HCT116 (cell line): ENCODE results near the gene TH. TPM values are rescaled to one million over a fixed set of nuclear protein-coding genes. Genes with fewer than 3 reads are reported as not detected.

Source experiments
- ATAC-seq: fragments of 200-7000 bp; cut with Tn5 transposase; 2 replicates; pipeline ENCODE4 v1.9.1; 2020; ENCODE audit warnings: mild to moderate bottlenecking, moderate library complexity
- BruUV-seq: library from RNA; stranded (reverse); fragments of 400-500 nt; replicated peaks from 2 replicates; lab custom pipeline; 2021; lab: Mats Ljungman, UMichigan
- CTCF ChIA-PET: fragments of 300-600 bp; sonication (Branson Sonifier 250); formaldehyde crosslinking; loops from one replicate; lab custom pipeline; 2021; ENCODE audit warnings: antibody characterized with exemption; lab: Charles Lee
- POLR2A ChIA-PET: fragments of 300-600, 350-600 bp; sonication (Branson Sonifier 250); formaldehyde crosslinking; loops from one replicate; lab custom pipeline; 2021; ENCODE audit warnings: antibody characterized with exemption; lab: Charles Lee
- RAD21 ChIA-PET, 2 experiments: fragments of 300-600 bp; sonication (Branson Sonifier 250); formaldehyde crosslinking; loops; one replicate each; lab custom pipeline; 2023; ENCODE audit warnings: low total read pairs in 2 of 2; ENCODE audit not compliant: uncharacterized antibody in 2 of 2, unreplicated experiment in 2 of 2, low non-redundant PET in 1 of 2; lab: Charles Lee
- DNase-seq: peaks from one replicate; pipeline ENCODE4 v3.0.0-alpha.2; 2010; ENCODE audit warnings: low read depth, low spot score
- H2AFZ ChIP-seq: fragments of 200-600 bp; shearing (Covaris generic), sonication (generic); 2 replicates; pipeline ENCODE4 v1.6.1; 2017; ENCODE audit warnings: low read depth, mixed run types, mixed read lengths, antibody characterized with exemption, low read length; ENCODE audit not compliant: poor library complexity, severe bottlenecking
- H3K27ac ChIP-seq: 2 replicates; pipeline ENCODE4 v1.5.1; 2012; ENCODE audit warnings: low read depth, low read length
- H3K27me3 ChIP-seq: fragments of 200-600 bp; sonication (generic); 2 replicates; pipeline ENCODE4 v1.6.1; 2016; ENCODE audit warnings: mixed run types, low read length, mixed read lengths; ENCODE audit not compliant: insufficient read depth
- H3K36me3 ChIP-seq, 2 experiments: fragments of 200-500 bp in 1 of 2; fragments of 200-600 bp in 1 of 2; sonication (Bioruptor generic) in 1 of 2; sonication (generic) in 1 of 2; 2 replicates each; pipeline versions ENCODE4 v1.5.1 to v1.6.1; 2014 to 2016; ENCODE audit warnings: low read length in 2 of 2, inconsistent platforms in 1 of 2, mixed read lengths in 1 of 2, mixed run types in 1 of 2; ENCODE audit not compliant: insufficient read depth in 2 of 2, control insufficient read depth in 1 of 2
- H3K4me1 ChIP-seq, 2 experiments: fragments of 200-600 bp in 1 of 2; sonication (generic) in 1 of 2; 2 replicates each; pipeline versions ENCODE4 v1.5.1 to v1.6.1; 2012 to 2017; ENCODE audit warnings: low read length in 2 of 2, inconsistent platforms in 1 of 2, mild to moderate bottlenecking in 1 of 2, mixed read lengths in 1 of 2, mixed run types in 1 of 2, moderate library complexity in 1 of 2; ENCODE audit not compliant: insufficient read depth in 2 of 2, control insufficient read depth in 1 of 2
- H3K4me2 ChIP-seq: fragments of 200-600 bp; sonication (generic); 2 replicates; pipeline ENCODE4 v1.6.1; 2017; ENCODE audit warnings: mixed run types, low read length, mixed read lengths
- H3K4me3 ChIP-seq, 2 experiments: fragments of 200-600 bp in 1 of 2; sonication (generic) in 1 of 2; replicated peaks in 1 of 2; 2 replicates each; pipeline ENCODE4 v1.5.1; 2011 to 2016; ENCODE audit warnings: low read length in 2 of 2, control low read depth in 1 of 2, low read depth in 1 of 2, mild to moderate bottlenecking in 1 of 2, mixed read lengths in 1 of 2, mixed run types in 1 of 2
- H3K79me2 ChIP-seq: fragments of 200-600 bp; sonication (generic); 2 replicates; pipeline ENCODE4 v1.6.1; 2017; ENCODE audit warnings: mild to moderate bottlenecking, mixed run types, low read length, moderate library complexity, mixed read lengths; ENCODE audit not compliant: insufficient read depth
- H3K9ac ChIP-seq: fragments of 200-600 bp; sonication (generic); 2 replicates; pipeline ENCODE4 v1.6.1; 2016; ENCODE audit warnings: low read length, mixed read lengths
- H3K9me2 ChIP-seq: fragments of 200-600 bp; sonication (generic), shearing (Covaris generic); 2 replicates; pipeline ENCODE4 v1.6.1; 2017; ENCODE audit warnings: mixed run types, mild to moderate bottlenecking, moderate library complexity; ENCODE audit not compliant: insufficient read depth
- H3K9me3 ChIP-seq, 2 experiments: fragments of 200-500 bp in 1 of 2; fragments of 200-600 bp in 1 of 2; sonication (Bioruptor generic) in 1 of 2; sonication (generic) in 1 of 2; 2 replicates each; pipeline ENCODE4 v1.6.1; 2014 to 2017; ENCODE audit warnings: low read length in 2 of 2, mixed read lengths in 2 of 2, inconsistent platforms in 1 of 2, low read depth in 1 of 2, mild to moderate bottlenecking in 1 of 2, mixed run types in 1 of 2, moderate library complexity in 1 of 2; ENCODE audit not compliant: control insufficient read depth in 1 of 2, insufficient read depth in 1 of 2
- H4K20me1 ChIP-seq: fragments of 200-600 bp; sonication (generic), shearing (Covaris generic); 2 replicates; pipeline ENCODE4 v1.6.1; 2017; ENCODE audit warnings: mixed run types, mild to moderate bottlenecking, moderate library complexity; ENCODE audit not compliant: insufficient read depth
- CBX3 ChIP-seq: IDR thresholded peaks from 2 replicates; pipeline ENCODE4 v1.6.1; 2012; ENCODE audit warnings: low read depth
- CEBPB ChIP-seq: IDR thresholded peaks from 2 replicates; pipeline ENCODE4 v1.6.1; 2012; ENCODE audit warnings: low read depth
- FOSL1 ChIP-seq: IDR thresholded peaks from 2 replicates; pipeline ENCODE4 v1.6.1; 2012; ENCODE audit warnings: low read depth
- POLR2A ChIP-seq: IDR thresholded peaks from 2 replicates; pipeline ENCODE4 v1.7.0; 2011; ENCODE audit warnings: borderline replicate concordance; ENCODE audit not compliant: insufficient read depth, insufficient read length; ENCODE audit errors: extremely low read depth
- RAD21 ChIP-seq: IDR thresholded peaks from 2 replicates; pipeline ENCODE4 v1.6.1; 2012; ENCODE audit warnings: low read depth, mild to moderate bottlenecking
- SP1 ChIP-seq: IDR thresholded peaks from 2 replicates; pipeline ENCODE4 v1.6.1; 2012; ENCODE audit warnings: low read depth
- TCF7L2 ChIP-seq: IDR thresholded peaks from 2 replicates; pipeline ENCODE4 v1.7.0; 2011; ENCODE audit warnings: borderline replicate concordance, inconsistent platforms; ENCODE audit not compliant: insufficient read depth, insufficient read length; ENCODE audit errors: extremely low read depth
- ZNF274 ChIP-seq: fragments of 200-500 bp; sonication (Bioruptor generic); IDR thresholded peaks from 2 replicates; pipeline ENCODE4 v1.6.1; 2014; ENCODE audit warnings: mild to moderate bottlenecking, low read depth, low read length, inconsistent platforms
- intact Hi-C: fragments of 100-400 bp; cut with micrococcal nuclease; formaldehyde crosslinking; loops from 2 replicates; pipeline ENCODE4 v1.10.0; 2022
- total RNA-seq: library from RNA; stranded (reverse); gene quantifications from one replicate; pipeline ENCODE4 v1.2.1, GENCODE V29; 2021; ENCODE audit not compliant: unreplicated experiment
- TF ChIP-seq, protein P1 (sequence below): IDR thresholded peaks from 2 replicates; pipeline ENCODE4 v1.6.1; 2011; ENCODE audit warnings: mild to moderate bottlenecking, low read length, moderate library complexity; ENCODE audit not compliant: insufficient replicate concordance; ENCODE audit errors: extremely low read depth

The TH gene
- total RNA-seq, 1 experiment from 2014 or later, result not detected

DNA sequence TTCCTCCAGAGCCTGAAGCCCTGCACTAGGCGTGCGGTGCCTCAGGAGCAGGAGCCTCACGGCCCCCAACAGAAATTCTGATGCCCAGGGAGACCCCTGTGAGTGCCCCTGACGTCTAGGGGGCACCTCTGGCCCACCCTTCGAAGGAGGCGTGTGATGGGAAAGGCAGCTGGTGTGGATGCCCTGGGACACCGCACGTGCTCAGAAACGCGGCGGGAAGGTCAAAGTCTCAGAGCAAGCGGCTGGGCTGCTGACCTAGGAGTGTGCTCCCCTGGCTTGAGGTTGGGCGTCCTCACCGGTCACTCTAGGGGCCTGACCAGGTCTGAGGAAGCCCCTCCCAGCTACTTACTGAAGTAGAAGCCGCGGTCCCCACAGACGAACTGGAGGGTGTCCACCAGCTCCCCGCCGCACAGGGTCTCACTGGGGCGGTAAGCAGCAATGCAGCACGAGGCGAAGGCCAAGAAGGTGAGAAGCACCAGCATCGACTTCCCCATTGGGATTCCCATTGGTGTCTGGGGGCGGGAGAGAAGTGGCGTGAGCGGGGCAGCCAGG is 36.5 kb downstream of the TH start:
- Histone ChIP-seq H3K9me2 (no peaks in the 10 kb centered on the region), H3K9ac (no peak overlapping the region), H3K4me3 (no peak overlapping the region), H3K4me1 (peaks cover 0 to 16% of the 10 kb centered on the region in 2 experiments; a peak in 2 of 4 replicates), H2AFZ (no peak overlapping the region), H3K36me3 (no peaks in the 10 kb centered on the region), H4K20me1 (no peaks in the 10 kb centered on the region), H3K27me3 (no peaks in the 10 kb centered on the region), H3K4me2 (no peak overlapping the region), H3K79me2 (no peaks in the 10 kb centered on the region), H3K9me3 (no peaks in the 10 kb centered on the region), H3K27ac (no peak overlapping the region)
- no TSS peak for BruUV-seq
- ATAC-seq, result no peak
- ChIA-PET RAD21 (no interaction called here), POLR2A (no interaction called here), CTCF (no interaction called here)
- DNase-seq, result no peak
- no peak for TF ChIP-seq POLR2A
- TF ChIP-seq, protein P1, sequence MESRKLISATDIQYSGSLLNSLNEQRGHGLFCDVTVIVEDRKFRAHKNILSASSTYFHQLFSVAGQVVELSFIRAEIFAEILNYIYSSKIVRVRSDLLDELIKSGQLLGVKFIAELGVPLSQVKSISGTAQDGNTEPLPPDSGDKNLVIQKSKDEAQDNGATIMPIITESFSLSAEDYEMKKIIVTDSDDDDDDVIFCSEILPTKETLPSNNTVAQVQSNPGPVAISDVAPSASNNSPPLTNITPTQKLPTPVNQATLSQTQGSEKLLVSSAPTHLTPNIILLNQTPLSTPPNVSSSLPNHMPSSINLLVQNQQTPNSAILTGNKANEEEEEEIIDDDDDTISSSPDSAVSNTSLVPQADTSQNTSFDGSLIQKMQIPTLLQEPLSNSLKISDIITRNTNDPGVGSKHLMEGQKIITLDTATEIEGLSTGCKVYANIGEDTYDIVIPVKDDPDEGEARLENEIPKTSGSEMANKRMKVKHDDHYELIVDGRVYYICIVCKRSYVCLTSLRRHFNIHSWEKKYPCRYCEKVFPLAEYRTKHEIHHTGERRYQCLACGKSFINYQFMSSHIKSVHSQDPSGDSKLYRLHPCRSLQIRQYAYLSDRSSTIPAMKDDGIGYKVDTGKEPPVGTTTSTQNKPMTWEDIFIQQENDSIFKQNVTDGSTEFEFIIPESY, result no peak
- TF ChIP-seq SP1, result no peak
- no peak for TF ChIP-seq ZNF274
- TF ChIP-seq CBX3, result no peak
- no peak for TF ChIP-seq TCF7L2
- no peak for TF ChIP-seq RAD21
- no peak for TF ChIP-seq CEBPB
- TF ChIP-seq FOSL1, result no peak
- intact Hi-C loops, result loop anchor here (5.0 kb wide), 1 partner anchor 48 kb away; no protein-coding TSS in a partner anchor
